HG02642 (cell line): ENCODE data around the gene ARHGAP6.

Experiments used
- ATAC-seq: cut with Tn5 transposase; IDR thresholded peaks from one replicate; pipeline ENCODE4 v1.9.1; 2021; ENCODE audit warnings: mild to moderate bottlenecking; ENCODE audit not compliant: unreplicated experiment, poor library complexity

ARHGAP6 gene

DNA sequence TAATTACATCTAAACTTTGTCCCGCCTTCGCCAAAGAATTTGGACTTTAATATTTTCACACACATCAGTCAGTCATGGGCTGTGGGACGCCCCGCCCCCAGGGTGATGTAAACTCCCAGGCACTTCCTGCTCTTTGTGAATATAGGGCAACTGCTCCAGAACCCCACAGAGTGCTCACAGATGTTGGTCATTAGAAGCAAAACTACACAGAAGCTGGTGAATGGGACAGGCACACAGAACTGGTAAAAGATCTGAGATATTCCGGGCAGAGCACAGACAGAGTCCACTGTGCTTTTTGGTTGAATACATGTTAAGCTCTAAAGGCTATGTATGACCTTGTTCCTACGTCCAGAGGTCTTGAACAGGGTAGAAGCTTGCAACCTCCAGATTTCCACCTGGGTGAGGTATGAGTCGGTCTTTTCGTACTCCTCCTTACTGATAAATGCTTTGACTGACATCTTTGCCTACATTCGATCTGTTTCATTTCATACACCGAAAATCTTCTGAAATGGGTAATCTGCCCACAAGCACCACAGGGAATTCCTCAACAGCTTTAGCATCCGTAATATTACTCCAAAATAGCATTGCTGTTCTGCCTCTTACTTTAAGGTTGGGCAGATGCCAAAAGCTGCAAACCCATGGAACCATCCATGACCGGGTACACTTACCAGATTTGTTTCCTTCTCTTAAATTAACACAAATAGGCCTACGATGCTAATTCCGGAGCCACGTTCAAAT is 227.9 kb downstream of the ARHGAP6 start:
- no peak for ATAC-seq

DNA sequence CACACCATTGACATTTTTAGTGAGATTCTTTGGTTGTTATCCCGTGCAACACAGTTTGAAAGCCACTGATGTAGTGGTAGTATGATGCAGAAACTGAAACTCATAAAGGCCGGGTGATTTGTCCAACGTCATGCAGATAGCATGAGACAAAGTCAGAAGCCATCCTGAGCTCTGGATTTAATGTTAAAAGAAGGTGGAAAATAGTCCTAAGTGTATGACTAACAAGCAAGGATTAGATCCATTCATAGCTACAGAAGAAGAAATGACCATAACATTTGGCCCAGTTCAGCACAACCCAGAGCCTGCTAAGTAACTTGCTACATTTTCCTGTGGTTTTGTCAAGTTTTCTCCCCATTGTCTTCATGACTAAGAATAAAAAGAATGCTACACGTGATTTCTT is 230.2 kb downstream of the ARHGAP6 start:
- no peak for ATAC-seq

- no peak for ATAC-seq
Observed at GRCh38 chrX:11434607-11435006, 231.1 kb downstream of the ARHGAP6 start.

- no peak for ATAC-seq
Observed at GRCh38 chrX:11431786-11432185, 233.9 kb downstream of the ARHGAP6 start.

- ATAC-seq = no peak
Observed at GRCh38 chrX:11430271-11430670, 235.4 kb downstream of the ARHGAP6 start.

GRCh38 chrX:11429538-11430085 is 236.1 kb downstream of the ARHGAP6 start:
- ATAC-seq = no peak

DNA sequence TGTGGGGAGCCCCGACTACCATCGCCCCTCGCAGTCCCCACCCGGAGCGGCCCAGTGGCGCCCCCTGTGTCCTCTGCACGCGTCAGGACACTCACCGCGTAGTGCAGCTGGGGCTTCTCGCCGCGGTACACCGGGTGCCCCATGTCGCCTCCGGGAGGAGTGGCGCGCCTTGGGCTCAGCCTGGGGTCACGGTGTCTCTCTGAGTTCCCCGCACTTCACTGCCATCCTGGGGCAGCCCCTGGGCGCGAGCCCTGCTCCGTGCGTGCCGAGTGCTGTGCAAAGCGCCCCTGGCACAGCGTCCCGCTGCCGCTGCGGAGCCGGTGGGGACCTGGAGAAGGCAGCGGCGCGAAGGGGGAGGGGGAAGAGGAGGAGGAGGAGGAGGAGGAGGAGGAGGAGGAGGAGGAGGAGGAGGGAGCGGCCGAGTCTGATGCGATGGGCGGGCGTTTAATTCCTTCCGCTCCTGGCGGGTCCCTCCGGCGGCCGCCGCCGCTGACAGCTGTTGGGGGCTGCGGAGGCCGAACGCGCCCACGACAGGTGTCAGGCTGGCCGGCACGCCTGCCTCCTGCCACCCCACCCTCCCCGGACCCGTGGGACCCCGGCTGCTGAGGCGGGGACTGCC is 238.2 kb downstream of the ARHGAP6 start:
- peak; percentile 69 for ATAC-seq

DNA sequence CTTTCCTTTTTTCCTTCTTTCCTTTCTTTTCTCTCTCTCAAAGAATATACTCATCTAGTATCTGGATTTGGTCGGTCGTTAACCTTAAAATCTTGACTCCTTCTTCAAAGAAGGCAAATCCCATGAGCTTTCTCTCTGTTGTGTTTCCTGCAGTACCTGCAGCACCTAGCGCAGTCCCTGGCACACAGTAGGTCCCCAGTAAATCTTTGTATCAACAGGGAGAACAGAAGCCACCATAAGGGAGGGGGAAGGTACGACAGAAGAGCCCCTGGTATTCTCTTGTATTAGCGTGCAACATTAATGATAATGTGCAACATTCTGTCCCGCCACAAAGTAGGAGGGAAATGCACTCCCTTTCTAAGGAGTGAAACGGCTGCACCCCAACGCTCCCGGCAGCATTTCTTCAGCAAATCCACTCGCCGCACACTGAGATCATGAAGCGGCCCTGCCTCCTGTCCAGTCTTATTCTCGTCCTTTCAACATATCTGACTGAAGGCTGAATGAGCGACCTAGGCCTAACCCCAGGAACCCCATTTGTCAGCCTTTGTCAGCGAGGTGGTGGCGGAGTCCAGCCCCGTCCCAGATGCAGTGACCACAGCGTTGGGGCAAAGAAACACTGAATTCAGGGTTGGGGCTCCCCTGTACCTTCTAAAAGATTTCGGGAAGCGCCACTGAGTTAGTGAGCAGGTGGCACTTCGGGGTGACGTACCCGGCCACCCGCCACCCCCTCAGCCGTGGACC is 238.8 kb downstream of the ARHGAP6 start:
- ATAC-seq = no peak

DNA sequence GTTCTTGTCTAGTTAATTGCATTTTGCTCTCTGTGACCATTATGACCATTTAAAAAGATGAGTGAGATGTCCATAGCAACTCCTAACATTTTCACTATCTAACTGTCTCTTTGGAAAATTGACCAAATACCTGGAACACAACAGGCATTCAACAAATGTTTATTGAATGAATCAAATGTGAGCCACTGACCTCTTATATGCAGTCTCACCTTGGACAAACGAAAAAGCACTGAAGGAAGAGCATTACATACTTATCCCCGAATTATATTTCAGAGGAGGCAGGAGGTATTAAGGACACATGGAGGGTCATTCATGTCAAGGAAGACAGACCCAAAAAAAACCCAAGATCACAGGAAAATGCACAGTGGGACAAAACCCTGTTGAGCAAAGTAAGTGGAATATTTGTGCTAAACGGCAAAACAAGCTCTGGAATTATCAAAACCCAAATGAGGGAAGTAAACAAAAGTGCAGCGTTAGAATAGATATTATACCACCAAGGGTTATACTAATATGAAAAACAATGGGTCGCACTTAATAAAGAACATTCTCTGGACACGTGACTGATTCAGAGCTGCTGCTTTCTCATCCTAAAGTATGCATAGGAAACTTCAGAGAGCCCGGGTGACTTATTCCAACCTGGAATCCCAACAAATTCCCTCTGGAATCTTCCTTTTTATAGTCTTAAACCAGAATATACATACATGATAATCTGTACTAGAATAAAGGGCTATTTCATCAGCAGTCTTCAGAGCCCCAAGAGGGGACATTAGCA is 240.6 kb downstream of the ARHGAP6 start:
- ATAC-seq = no peak

- ATAC-seq = no peak
Observed at GRCh38 chrX:11423949-11424348, 241.8 kb downstream of the ARHGAP6 start.

- ATAC-seq = peak; percentile 74
Observed at GRCh38 chrX:11423362-11423818, 242.3 kb downstream of the ARHGAP6 start.

GRCh38 chrX:11422525-11422857 is 243.2 kb downstream of the ARHGAP6 start:
- ATAC-seq = no peak

- ATAC-seq = no peak
Observed at GRCh38 chrX:11421805-11422524, 243.8 kb downstream of the ARHGAP6 start.

- ATAC-seq = no peak
Observed at GRCh38 chrX:11420851-11421250, 244.9 kb downstream of the ARHGAP6 start.

DNA sequence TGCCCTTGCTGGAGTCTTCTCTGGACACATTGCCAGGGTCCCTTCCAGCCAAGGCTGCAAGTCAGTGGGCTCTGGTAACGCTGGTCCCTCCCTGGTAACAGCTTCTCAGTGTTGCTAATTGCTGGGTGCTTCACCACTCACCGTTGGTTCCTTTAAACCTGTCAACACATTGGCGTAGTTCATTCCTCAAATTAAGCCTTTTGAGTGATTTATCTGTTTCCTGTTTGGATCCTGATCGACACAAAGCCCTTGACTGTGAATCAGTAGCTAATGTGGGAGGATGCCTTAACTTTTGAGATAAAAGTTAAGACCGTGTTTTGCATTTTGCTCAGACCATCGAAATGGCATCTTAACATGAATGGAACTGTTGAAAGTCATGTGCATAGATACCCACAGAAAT is 246.6 kb downstream of the ARHGAP6 start:
- no peak for ATAC-seq

- no peak for ATAC-seq
Observed at GRCh38 chrX:11416600-11416999, 249.1 kb downstream of the ARHGAP6 start.

DNA sequence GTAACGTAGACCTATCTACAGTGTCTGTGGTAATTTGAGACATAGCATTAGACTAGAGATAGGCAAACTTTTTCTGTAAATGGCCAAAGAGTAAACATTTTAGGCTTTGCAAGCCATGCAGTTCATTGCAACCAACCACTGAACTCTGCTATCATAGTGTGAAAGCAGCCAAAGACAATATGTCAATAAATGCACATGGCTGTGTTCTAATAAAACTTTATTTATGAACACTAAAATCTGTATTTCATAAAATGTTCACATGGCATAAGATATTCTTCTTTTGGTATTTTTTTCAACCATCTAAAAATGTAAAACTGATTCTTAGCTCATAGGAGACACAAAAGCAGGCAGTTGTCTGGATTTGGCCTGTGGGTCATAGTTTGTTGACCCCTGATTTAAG is 251.6 kb downstream of the ARHGAP6 start:
- ATAC-seq = no peak

DNA sequence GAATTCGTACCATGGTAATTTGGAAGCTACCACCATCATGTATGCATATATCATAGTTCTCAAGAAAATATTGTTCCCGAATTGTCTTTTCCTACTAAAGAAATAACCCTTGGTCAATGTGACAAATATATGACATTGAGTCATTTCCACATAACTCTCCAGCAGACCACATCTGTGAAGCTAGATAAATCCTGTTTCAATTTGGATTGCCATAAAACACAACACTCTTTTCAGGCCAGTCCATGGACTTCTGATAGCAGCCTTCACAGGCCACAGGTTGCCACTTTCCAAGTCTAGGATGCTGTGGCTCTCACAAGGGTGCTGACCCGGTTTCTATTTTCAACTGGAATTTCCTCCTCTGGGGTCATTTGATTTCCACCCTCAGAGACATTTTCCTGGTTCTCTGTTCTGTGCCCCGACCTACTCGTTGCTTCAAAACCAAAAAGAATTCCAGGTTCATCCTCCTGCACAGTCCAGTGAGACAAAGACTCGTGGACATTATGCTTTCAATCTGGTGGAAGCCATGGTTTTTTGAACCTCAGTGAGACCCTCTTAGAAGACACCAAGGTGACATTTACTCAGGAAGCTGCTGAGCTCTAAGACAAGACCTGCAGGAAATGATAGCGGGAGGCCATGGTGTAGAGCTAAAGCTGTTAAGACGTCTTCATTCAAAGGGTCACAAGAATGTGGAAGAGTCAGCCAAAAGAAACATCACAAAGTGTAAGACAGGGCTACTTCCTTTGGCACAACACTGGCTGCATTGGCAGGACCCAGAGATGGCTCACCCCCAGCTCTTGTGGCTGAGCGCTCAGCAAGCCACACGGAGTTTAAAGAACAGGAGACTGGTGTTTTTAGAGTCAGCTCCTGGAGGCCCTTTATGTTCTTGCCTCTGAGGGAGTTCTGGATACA is 252.8 kb downstream of the ARHGAP6 start:
- no peak for ATAC-seq

- no peak for ATAC-seq
Observed at GRCh38 chrX:11409957-11410356, 255.8 kb downstream of the ARHGAP6 start.
